GM19468 (cell line): ENCODE data around the gene DLL3.

Source experiments
- ATAC-seq: cut with Tn5 transposase; IDR thresholded peaks from one replicate; pipeline ENCODE4 v1.9.1; 2021; ENCODE audit warnings: mild to moderate bottlenecking, moderate library complexity, moderate number of reproducible peaks; ENCODE audit not compliant: unreplicated experiment; ENCODE audit errors: extremely low read depth

The DLL3 gene

GRCh38 chr19:39514840-39515550, 16.2 kb downstream of the DLL3 start, which contains the start of gene SELENOV:
TSS of gene SELENOV (plus strand) at chr19:39515139. CDS start at chr19:39515213, 74 bp downstream.
- no peak for ATAC-seq

GRCh38 chr19:39515551-39516191, 16.9 kb downstream of the DLL3 start:
- ATAC-seq = no peak

- ATAC-seq = no peak
Measured at GRCh38 chr19:39516270-39516669, 17.5 kb downstream of the DLL3 start.

- no peak for ATAC-seq
Measured at GRCh38 chr19:39517432-39517831, 18.7 kb downstream of the DLL3 start.

GRCh38 chr19:39518458-39518857, 19.7 kb downstream of the DLL3 start:
- ATAC-seq = no peak

GRCh38 chr19:39518975-39519374, 20.2 kb downstream of the DLL3 start:
- no peak for ATAC-seq

DNA sequence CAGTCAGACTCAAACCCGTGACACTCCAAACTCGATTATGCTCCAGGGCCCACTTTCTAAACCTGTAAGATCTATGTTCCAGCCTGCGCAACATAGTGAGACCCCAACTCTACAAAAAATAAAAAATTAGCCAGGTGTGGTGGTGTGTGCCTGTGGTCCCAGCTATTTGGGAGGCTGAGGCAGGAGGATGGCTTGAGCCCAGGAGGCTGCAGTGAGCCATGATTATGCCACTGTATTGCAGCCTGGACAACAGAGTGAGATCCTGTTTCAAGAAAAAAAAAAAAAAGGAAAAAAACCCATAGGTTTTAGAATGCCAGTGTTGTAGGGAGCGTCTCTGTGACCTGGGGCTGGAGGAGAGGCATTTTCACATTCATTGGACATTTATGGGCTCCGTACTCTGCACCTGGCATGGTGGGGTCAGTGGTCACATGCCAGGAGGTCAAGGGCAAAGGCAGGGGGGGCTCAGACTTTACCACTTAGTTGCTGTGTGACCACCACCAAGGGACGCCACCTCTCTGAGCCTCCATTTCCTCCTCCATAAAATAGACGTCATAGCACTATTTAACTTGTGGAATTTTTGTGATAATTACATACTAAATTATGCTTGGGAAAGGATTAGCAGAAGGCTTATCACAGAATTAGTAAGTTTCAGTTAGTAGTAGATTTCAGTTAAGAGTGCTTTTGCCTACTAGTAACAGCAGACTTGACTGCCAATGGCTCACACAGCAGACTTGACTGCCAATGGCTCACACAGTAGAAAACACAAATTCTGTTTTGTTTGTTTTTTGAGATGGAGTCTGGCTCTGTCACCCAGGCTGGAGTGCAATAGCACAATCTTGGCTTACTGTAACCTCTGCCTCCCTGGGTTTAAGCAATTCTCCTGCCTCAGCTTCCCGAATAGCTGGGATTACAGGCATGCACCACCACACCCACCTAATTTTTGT, 22.1 kb downstream of the DLL3 start:
- ATAC-seq = no peak

DNA sequence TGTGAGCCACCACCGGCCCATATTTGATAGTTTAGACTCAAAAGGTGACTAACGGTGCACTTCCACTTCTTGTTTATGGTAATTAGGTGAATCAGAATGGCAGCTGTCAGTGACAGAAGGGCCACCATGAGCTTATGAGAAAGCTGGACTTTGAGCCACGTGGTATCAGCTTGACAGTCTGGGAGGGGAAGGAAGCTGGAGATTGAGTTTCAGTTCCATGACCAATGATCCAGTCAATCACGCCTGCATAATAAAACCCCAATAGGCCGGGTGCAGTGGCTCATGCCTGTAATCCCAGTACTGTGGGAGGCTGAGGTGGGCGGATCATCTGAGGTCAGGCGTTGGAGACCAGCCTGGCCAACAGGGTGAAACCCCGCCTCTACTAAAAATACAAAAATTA, 25.7 kb downstream of the DLL3 start:
- no peak for ATAC-seq

DNA sequence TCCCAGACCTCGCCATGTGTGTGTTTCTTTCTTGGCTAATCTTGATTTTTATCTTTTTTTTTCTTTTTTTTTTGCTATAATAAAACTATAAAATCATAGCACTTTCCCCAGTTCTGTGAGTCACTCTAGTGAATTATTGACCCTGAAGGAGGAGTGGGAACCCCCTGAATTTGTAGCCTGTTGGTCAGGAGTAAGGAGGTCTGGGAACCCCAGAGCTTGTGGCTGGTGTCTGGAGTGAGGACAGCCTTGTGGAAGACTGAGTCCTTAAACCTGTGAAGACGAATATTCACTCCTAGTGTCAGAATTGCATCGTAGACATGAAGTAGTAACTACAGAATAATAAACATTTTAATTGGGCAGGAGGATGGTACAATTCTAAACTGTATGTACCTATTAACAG, 26.5 kb downstream of the DLL3 start:
- ATAC-seq = no peak

DNA sequence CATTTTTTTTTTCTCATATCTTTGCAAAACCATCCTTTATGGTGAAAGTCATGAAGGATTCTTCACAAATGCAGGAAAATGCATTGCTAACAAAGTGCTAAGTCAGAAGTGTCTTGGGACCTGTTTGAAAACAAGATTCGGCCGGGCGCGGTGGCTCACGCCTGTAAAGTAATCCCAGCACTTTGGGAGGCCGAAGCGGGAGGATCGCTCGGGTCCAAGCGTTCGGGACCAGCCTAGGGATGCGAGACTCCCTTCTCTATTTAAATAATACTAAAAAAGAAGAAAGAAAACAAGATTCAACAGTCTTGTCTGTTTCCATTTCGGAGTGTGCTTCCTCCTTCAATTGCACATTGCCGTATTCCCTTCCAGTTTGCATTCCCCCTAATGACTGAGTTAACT, 33.1 kb downstream of the DLL3 start:
- ATAC-seq = no peak

DNA sequence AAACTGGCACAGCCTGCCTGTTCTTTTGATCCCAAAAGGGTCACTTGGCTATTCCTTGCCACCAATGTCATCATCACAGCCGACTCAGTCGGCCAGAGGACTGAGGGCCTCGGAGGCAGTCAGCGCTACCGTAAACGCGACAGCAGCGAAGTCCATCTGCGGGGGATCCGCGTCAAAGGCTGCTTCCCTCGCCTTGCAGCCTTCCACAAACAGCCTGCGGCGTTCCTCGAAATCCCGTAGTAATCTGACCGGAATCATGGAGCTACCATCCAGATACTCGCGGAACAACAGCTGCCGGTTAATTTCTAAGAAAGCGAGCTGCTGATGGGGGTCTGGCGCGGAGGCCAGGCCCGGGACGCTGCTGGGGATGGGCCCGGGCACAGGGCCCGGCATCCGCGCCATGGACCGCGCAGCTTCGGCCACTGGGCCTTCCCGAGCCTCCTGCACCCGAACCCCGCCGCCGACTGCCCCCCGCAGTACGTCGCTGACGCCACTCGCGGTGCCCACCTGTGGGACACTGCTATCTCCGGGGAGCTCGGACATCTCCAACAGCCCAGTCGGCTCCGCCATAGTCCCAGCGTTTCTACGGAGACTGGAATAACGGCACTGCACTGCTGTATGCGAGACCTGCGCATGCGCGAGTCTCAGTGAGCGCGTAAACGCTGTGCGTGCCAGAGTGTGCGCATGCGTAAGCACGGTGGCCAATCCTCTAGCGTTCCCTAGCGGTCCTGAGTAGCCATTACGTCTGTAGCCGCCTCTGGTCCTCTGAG, 33.7 kb downstream of the DLL3 start, which contains the start of gene EID2B:
Gene EID2B, minus strand, starts transcription at position 620 of the 770 bp plus-strand sequence. Its CDS starts 50 bp downstream, at position 570.
- ATAC-seq = peak; percentile 87

DNA sequence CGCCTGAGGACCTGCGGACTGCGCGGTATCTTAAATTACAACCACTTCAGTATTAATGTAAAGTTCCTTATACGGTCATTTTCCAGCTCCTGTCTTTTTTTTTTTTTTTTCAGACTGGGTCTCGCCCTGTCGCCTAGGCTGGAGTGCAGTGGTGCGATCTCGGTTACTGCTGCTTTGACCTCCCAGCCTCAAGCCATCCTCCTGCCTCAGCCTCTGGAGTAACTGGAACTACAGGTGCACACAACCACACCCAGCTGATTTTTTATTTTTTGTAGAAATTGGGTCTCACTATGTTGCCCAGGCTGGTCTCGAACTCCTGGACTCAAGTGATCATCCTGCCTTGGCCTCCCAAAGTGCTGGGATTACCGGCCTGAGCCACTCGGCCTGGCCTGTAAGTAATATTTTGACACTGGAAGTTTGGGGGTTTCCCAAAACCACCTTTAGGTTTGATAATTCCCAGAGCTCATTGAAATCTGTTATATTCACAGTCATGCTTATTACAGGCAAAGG, 34.3 kb downstream of the DLL3 start:
- ATAC-seq = no peak

DNA sequence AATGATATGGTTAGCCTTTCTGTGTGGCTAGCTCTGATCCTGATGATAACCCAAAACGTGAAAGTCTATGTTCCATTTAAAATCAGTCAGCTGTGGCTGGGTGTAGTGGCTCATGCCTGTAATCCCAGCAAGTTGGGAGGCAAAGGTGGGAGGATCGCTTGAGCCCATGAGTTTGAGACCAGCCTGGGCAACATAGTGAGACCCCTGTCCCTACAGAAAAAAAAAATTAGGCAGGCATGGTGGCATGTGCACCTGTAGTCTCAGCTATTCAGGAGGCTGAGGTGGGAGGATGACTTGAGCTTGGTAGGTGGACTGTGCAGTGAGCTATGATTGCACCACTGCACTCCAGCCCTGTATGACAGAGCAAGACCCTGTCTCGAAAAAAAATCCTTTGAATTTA, 35.0 kb downstream of the DLL3 start:
- ATAC-seq = no peak

DNA sequence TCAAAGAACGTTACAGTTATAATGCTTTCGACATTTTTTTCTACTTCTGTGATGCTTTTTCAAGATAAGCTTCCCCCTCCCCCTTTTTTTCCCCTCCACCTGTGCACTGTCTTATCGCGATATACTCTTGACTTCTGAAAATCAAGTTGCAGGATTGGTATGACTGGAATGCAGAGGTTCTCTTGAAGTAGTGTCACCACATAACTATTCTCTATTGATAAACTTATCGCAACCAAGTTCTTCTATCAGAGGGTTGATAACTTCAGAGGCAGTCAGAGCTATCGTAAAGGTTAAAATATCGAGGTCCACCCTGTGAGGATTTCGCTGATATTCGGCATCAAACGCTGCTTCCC, 40.4 kb downstream of the DLL3 start:
- ATAC-seq = no peak

DNA sequence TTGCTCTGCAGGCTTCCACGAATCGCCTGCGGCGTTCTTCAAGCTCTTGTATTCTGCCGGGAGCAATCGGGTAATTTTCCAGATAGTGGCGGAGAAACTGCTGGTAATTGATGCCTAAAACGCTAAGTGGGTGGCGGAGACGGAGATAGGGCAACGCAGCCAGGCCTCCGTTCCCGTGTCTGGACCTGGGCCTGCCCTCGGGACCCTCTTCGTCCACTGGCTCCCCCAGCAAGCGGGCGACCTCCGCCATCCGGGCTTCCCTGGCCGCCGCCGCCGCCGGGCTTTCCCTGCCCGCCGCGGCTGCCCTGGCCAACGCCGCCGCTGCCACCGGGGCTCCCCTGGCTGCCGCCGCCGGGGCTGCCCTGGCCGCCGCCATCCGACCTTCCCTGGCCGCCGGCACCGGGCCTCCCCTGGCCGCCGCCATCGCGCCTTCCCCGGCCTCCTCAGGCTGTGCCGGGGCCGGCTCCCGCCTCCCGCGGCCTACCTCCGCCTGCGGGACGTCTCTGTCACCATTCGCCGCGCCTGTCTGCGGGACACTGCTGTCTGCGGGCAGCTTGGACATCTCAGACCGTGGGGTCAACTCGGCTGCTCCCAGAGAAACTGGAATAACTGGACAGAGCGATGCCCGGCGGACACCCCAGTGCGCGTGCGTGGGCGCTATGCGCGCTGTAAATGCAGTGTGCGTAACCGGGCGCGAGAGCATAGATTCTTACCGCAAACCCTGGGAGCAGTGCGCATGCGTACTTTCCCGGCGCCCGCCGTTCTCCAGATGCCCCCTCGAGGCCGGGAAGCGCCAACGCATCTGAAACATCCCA, 41.0 kb downstream of the DLL3 start, which contains the start of gene EID2:
Gene EID2, minus strand, starts transcription at position 644 of the 815 bp plus-strand sequence. Its CDS starts 82 bp downstream, at position 562.
- ATAC-seq = peak; percentile 36

- no peak for ATAC-seq
Measured at GRCh38 chr19:39540333-39540673, 41.6 kb downstream of the DLL3 start.

- no peak for ATAC-seq
Measured at GRCh38 chr19:39542206-39542605, 43.5 kb downstream of the DLL3 start.

- no peak for ATAC-seq
Measured at GRCh38 chr19:39543477-39543857, 44.7 kb downstream of the DLL3 start.
